Measurements from ENCODE around the gene FAIM2.

DNA sequence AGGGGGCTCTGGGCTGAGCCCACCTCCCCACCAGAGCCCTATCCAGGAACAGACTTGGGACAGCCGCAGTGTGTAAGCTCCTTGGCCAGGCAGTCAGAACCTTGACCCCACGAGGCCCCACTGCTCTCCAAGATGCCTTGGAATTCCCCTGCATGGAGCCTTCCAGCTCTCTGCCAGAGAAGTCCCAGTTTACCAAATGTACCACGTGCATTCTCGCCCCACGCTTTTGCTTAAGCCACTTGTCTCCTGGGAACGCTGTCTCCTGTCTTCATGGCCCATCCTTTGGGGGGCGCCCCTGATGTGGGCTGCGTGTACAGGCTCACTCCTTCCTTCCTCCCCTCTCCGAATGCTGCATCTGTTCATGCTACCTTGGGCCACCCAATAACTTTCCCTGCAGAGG, 7.9 kb downstream of the FAIM2 start:
- TF ChIP-seq, protein P1, sequence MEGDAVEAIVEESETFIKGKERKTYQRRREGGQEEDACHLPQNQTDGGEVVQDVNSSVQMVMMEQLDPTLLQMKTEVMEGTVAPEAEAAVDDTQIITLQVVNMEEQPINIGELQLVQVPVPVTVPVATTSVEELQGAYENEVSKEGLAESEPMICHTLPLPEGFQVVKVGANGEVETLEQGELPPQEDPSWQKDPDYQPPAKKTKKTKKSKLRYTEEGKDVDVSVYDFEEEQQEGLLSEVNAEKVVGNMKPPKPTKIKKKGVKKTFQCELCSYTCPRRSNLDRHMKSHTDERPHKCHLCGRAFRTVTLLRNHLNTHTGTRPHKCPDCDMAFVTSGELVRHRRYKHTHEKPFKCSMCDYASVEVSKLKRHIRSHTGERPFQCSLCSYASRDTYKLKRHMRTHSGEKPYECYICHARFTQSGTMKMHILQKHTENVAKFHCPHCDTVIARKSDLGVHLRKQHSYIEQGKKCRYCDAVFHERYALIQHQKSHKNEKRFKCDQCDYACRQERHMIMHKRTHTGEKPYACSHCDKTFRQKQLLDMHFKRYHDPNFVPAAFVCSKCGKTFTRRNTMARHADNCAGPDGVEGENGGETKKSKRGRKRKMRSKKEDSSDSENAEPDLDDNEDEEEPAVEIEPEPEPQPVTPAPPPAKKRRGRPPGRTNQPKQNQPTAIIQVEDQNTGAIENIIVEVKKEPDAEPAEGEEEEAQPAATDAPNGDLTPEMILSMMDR (IDR thresholded peaks at IDR 0.05), result no peak
- TF ChIP-seq, protein P2, sequence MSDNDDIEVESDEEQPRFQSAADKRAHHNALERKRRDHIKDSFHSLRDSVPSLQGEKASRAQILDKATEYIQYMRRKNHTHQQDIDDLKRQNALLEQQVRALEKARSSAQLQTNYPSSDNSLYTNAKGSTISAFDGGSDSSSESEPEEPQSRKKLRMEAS (IDR thresholded peaks at IDR 0.05), result no peak
- no peak for TF ChIP-seq POLR2A (IDR thresholded peaks at IDR 0.05; ENCODE audit: low read length)
- TF ChIP-seq CHD2 (IDR thresholded peaks at IDR 0.05; ENCODE audit: low read length, partially characterized antibody), result no peak
- TF ChIP-seq SMC3 (IDR thresholded peaks at IDR 0.05), result no peak
- TF ChIP-seq EP300 (IDR thresholded peaks at IDR 0.05), result no peak
- TF ChIP-seq MAFK (IDR thresholded peaks at IDR 0.05; ENCODE audit: partially characterized antibody), result no peak
- TF ChIP-seq, protein P3, sequence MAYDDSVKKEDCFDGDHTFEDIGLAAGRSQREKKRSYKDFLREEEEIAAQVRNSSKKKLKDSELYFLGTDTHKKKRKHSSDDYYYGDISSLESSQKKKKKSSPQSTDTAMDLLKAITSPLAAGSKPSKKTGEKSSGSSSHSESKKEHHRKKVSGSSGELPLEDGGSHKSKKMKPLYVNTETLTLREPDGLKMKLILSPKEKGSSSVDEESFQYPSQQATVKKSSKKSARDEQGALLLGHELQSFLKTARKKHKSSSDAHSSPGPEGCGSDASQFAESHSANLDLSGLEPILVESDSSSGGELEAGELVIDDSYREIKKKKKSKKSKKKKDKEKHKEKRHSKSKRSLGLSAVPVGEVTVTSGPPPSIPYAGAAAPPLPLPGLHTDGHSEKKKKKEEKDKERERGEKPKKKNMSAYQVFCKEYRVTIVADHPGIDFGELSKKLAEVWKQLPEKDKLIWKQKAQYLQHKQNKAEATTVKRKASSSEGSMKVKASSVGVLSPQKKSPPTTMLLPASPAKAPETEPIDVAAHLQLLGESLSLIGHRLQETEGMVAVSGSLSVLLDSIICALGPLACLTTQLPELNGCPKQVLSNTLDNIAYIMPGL (CRISPR knock-in tag; IDR thresholded peaks at IDR 0.05; ENCODE audit: borderline replicate concordance), result no peak
- no peak for TF ChIP-seq HOXA7 (CRISPR knock-in tag; IDR thresholded peaks at IDR 0.05)
- no peak for TF ChIP-seq RFX5 (IDR thresholded peaks at IDR 0.05)

Measured in A549 (cell line).